Neuron (in vitro differentiated cells): ENCODE data around the gene KRTAP5-6.

Experiments used
- H2AFZ ChIP-seq: one replicate; pipeline ENCODE4 v1.6.1; 2013; ENCODE audit warnings: low read depth, mild to moderate bottlenecking, inconsistent platforms, low read length, moderate library complexity
- H3K27me3 ChIP-seq: one replicate; pipeline ENCODE4 v1.6.1; 2013; ENCODE audit warnings: low read length; ENCODE audit not compliant: insufficient read depth
- H3K36me3 ChIP-seq: one replicate; pipeline ENCODE4 v1.6.1; 2013; ENCODE audit warnings: low read length; ENCODE audit not compliant: insufficient read depth
- H3K4me1 ChIP-seq: one replicate; pipeline ENCODE4 v1.6.1; 2013; ENCODE audit warnings: low read length; ENCODE audit not compliant: insufficient read depth
- H3K4me3 ChIP-seq: 2 replicates; pipeline ENCODE4 v1.5.1; 2013; ENCODE audit warnings: mild to moderate bottlenecking, low read length, moderate library complexity
- H3K9me3 ChIP-seq: one replicate; pipeline ENCODE4 v1.6.1; 2013; ENCODE audit warnings: low read length

Gene KRTAP5-6

GRCh38 chr11:1707751-1708150, 10.8 kb downstream of the KRTAP5-6 start:
- H3K36me3 ChIP-seq = no peaks in the 10 kb centered on the region
- H2AFZ ChIP-seq = no peak overlapping the region
- no peaks in the 10 kb centered on the region for H3K4me1 ChIP-seq
- no peak overlapping the region for H3K4me3 ChIP-seq
- H3K9me3 ChIP-seq = no peaks in the 10 kb centered on the region
- peaks cover 7% of the 10 kb centered on the region for H3K27me3 ChIP-seq

GRCh38 chr11:1708716-1709115, 11.7 kb downstream of the KRTAP5-6 start:
- H3K4me1 ChIP-seq = no peaks in the 10 kb centered on the region
- peaks cover 7% of the 10 kb centered on the region for H3K27me3 ChIP-seq
- H3K36me3 ChIP-seq = no peaks in the 10 kb centered on the region
- H3K9me3 ChIP-seq = no peaks in the 10 kb centered on the region
- H3K4me3 ChIP-seq = no peak overlapping the region
- no peak overlapping the region for H2AFZ ChIP-seq

DNA sequence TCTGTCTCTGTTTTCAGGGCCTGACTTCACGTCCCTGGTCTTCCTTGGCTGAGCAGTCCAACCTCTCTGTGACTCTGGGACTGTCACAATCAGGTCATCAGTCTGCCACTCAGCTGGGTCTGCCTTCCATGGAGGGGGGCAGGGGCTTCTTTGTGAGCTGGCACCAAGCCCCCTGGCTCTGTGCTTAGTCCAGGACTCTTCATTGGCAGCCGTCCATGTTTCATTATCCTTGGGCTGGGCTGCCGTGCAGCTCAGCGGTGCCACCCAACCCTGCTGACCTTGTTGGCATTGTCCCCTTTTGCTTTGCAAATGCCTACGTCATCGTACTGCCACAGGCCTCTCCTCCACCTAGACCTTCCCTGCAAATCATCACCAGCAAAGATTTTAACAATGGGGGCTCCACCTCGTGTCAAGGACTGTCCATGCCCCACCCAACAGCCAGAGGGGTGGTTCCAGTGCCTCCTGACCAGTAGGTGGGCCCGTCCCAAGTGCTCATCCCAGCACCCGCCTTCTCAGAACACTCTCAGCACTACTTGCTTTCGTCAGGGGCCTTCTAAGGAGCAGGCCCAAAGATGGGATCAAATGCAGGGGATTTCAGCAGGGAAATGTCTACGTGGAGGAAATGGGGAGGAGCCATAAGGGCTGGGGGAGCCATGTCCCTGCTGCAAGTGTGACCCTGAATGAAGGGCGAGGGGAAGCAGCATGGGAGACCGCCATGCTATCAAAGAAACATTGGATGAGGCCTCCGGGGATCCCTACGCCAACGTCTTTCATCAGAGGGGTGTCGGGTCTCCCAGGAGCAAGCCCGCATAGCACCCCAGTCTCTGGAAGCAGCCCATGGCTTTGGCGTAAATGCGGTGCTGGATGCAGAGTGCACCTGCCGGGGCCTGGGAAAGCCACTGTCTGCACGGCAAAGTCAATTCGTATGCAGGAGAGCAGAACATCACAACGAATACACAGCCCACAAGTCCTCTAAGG, 18.2 kb downstream of the KRTAP5-6 start:
- no peaks in the 10 kb centered on the region for H3K9me3 ChIP-seq
- H3K4me1 ChIP-seq = no peaks in the 10 kb centered on the region
- H3K4me3 ChIP-seq = no peak overlapping the region

GRCh38 chr11:1717745-1718144, 20.8 kb downstream of the KRTAP5-6 start:
- Histone ChIP-seq H3K4me3 (no peak overlapping the region), H3K27me3 (peaks cover 8% of the 10 kb centered on the region), H3K36me3 (no peaks in the 10 kb centered on the region), H3K4me1 (no peaks in the 10 kb centered on the region), H2AFZ (no peak overlapping the region), H3K9me3 (no peaks in the 10 kb centered on the region)

More for the DNA sequence above, 18.2 kb downstream of the KRTAP5-6 start:
- peaks cover 6% of the 10 kb centered on the region for H3K27me3 ChIP-seq
- H3K36me3 ChIP-seq = no peaks in the 10 kb centered on the region
- no peak overlapping the region for H2AFZ ChIP-seq

GRCh38 chr11:1718326-1718725, 21.3 kb downstream of the KRTAP5-6 start:
- no peaks in the 10 kb centered on the region for H3K36me3 ChIP-seq
- H3K4me1 ChIP-seq = no peaks in the 10 kb centered on the region
- H2AFZ ChIP-seq = no peak overlapping the region
- no peaks in the 10 kb centered on the region for H3K9me3 ChIP-seq
- peaks cover 8% of the 10 kb centered on the region for H3K27me3 ChIP-seq
- H3K4me3 ChIP-seq = no peak overlapping the region

- Histone ChIP-seq H3K4me3 (no peak overlapping the region), H3K27me3 (peaks cover 8% of the 10 kb centered on the region), H3K9me3 (no peaks in the 10 kb centered on the region), H3K36me3 (no peaks in the 10 kb centered on the region), H2AFZ (no peak overlapping the region), H3K4me1 (no peaks in the 10 kb centered on the region)
Measured at GRCh38 chr11:1719781-1720180, 22.8 kb downstream of the KRTAP5-6 start.

DNA sequence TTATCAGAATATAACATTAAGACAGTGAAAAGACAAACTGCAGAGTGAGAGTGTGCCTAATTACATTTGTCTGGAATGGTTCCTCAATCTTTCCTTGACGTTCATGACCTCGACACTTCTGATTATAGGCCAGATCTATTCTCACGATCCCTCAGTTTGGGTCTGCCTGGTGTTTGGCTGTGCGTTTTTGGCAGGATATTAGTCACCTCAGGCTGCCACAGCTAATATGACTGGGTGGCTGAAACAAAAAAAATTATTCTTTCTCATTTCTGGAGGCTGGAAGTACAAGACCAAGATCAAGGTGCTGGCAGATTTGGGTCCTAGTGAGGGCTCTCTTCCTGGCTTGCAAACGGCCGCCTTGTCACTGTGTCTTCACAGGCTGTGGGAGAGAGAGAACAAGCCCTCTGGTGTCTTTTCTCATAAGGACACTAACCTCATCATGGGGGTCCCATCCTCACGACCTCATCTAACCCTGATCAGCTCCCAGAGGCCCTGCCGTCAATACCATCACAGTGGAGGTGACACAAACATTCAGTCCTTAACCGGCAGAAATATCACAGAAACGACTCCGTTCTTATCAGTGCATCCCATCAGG, 30.2 kb downstream of the KRTAP5-6 start:
- Histone ChIP-seq H3K36me3 (no peaks in the 10 kb centered on the region), H3K4me3 (no peak overlapping the region), H2AFZ (no peak overlapping the region), H3K27me3 (peaks cover 9% of the 10 kb centered on the region), H3K9me3 (no peaks in the 10 kb centered on the region), H3K4me1 (no peaks in the 10 kb centered on the region)

GRCh38 chr11:1727861-1728260, 30.9 kb downstream of the KRTAP5-6 start:
- no peaks in the 10 kb centered on the region for H3K36me3 ChIP-seq
- peaks cover 12% of the 10 kb centered on the region for H3K27me3 ChIP-seq
- H3K9me3 ChIP-seq = no peaks in the 10 kb centered on the region
- no peaks in the 10 kb centered on the region for H3K4me1 ChIP-seq
- no peak overlapping the region for H3K4me3 ChIP-seq
- H2AFZ ChIP-seq = no peak overlapping the region

- H2AFZ ChIP-seq = no peak overlapping the region
- H3K27me3 ChIP-seq = peaks cover 15% of the 10 kb centered on the region
- no peaks in the 10 kb centered on the region for H3K36me3 ChIP-seq
- no peaks in the 10 kb centered on the region for H3K4me1 ChIP-seq
- H3K4me3 ChIP-seq = no peak overlapping the region
- H3K9me3 ChIP-seq = no peaks in the 10 kb centered on the region
Measured at GRCh38 chr11:1728301-1728700, 31.3 kb downstream of the KRTAP5-6 start.

- H3K4me1 ChIP-seq = no peaks in the 10 kb centered on the region
- H3K27me3 ChIP-seq = peaks cover 24% of the 10 kb centered on the region
- no peaks in the 10 kb centered on the region for H3K36me3 ChIP-seq
- no peak overlapping the region for H3K4me3 ChIP-seq
- H3K9me3 ChIP-seq = no peaks in the 10 kb centered on the region
- no peak overlapping the region for H2AFZ ChIP-seq
Measured at GRCh38 chr11:1728931-1729691, 32.1 kb downstream of the KRTAP5-6 start.

DNA sequence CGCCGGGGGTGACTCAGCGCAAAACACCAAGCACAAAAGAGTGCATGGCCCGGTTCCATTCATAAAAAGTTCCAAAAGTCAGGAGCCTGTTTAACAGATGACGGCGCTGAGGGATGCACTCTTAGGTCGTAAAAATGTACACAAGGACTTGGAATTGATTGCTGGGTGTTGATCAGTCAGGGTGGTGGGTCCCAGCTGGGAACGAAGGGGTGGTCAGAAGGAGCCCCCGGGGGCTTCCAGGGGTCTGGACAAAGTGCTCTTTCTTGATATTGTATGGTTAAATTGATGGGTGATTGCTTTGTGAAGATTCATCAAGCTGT, 32.7 kb downstream of the KRTAP5-6 start:
- no peaks in the 10 kb centered on the region for H3K36me3 ChIP-seq
- no peaks in the 10 kb centered on the region for H3K9me3 ChIP-seq
- no peak overlapping the region for H2AFZ ChIP-seq
- no peaks in the 10 kb centered on the region for H3K4me1 ChIP-seq
- H3K27me3 ChIP-seq = peaks cover 24% of the 10 kb centered on the region
- H3K4me3 ChIP-seq = no peak overlapping the region

DNA sequence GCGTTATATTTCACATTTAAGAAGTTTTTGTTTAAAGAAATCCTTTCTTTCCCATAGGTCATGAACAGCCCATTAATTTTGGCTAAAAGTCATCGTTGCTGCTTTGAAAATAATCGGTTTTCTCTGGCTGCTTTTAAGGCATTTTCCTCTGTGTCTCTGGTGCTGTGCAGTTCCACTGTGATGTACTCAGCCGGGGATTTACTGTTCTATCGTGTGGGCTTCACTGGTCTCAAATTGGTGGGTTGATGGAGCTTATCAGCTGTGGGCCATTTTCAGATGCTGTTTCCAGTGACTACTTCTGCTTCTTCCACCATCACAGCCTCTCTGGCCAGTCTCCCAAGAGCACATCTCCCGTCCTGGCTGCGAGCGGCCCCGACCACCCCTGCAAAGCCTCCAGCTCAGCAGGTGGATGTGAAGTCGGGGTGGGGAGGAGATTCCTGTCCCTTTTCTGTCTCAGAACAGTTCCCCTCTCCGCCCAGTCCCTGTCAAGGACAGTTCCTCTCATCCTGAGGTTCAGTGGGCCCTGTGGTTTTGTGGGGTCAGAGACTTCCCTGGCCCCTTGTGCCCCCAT, 33.1 kb downstream of the KRTAP5-6 start:
- Histone ChIP-seq H3K4me3 (no peak overlapping the region), H2AFZ (no peak overlapping the region), H3K4me1 (no peaks in the 10 kb centered on the region), H3K9me3 (no peaks in the 10 kb centered on the region), H3K27me3 (peaks cover 24% of the 10 kb centered on the region), H3K36me3 (no peaks in the 10 kb centered on the region)
